ENCODE results near the gene CNOT11.

GRCh38 chr2:101238930-101239759 lies 13.5 kb upstream of the CNOT11 start:
- TF ChIP-seq PATZ1 (CRISPR knock-in tag; IDR thresholded peaks at IDR 0.05; ENCODE audit: borderline replicate concordance) = no peak
- no peak for TF ChIP-seq ZFP30 (CRISPR knock-in tag; IDR thresholded peaks at IDR 0.05)
- no peak for TF ChIP-seq ESRRG (CRISPR knock-in tag; IDR thresholded peaks at IDR 0.05)
- no peak for TF ChIP-seq ZNF565 (CRISPR knock-in tag; conservative IDR thresholded peaks at IDR 0.05; ENCODE audit: low read depth)
- no peak for TF ChIP-seq CREB5 (CRISPR knock-in tag; IDR thresholded peaks at IDR 0.05; ENCODE audit: low read depth)
- no peak for TF ChIP-seq BACH2 (CRISPR knock-in tag; IDR thresholded peaks at IDR 0.05; ENCODE audit: borderline replicate concordance)
- TF ChIP-seq ARNTL (CRISPR knock-in tag; IDR thresholded peaks at IDR 0.05; ENCODE audit: borderline replicate concordance, low read depth) = no peak
- TF ChIP-seq TCF4 (CRISPR knock-in tag; IDR thresholded peaks at IDR 0.05; ENCODE audit: borderline replicate concordance) = no peak
